GM23338 (cell line): ENCODE data around the gene BAIAP2.

Experiments used
- CREB1 ChIP-seq: fragments of 250-450 bp; sonication (Bioruptor Pico); IDR thresholded peaks from 2 replicates; pipeline ENCODE4 v1.5.0; 2020; ENCODE audit warnings: low read depth, mild to moderate bottlenecking, moderate library complexity
- CTCF ChIP-seq, 2 experiments: fragments of 200-600 bp in 1 of 2; sonication (generic) in 1 of 2; conservative IDR thresholded peaks; 2 replicates each; pipeline versions ENCODE4 v1.5.1 to v1.6.1; 2016 to 2017; ENCODE audit warnings: antibody characterized with exemption in 2 of 2, low read depth in 2 of 2, mild to moderate bottlenecking in 2 of 2, moderate library complexity in 1 of 2
- EZH2 ChIP-seq: fragments of 200-600 bp; sonication (generic); IDR thresholded peaks from one replicate; pipeline ENCODE4 v1.8.0; 2017; ENCODE audit warnings: antibody characterized with exemption, mild to moderate bottlenecking, low read depth; ENCODE audit not compliant: unreplicated experiment

DNA sequence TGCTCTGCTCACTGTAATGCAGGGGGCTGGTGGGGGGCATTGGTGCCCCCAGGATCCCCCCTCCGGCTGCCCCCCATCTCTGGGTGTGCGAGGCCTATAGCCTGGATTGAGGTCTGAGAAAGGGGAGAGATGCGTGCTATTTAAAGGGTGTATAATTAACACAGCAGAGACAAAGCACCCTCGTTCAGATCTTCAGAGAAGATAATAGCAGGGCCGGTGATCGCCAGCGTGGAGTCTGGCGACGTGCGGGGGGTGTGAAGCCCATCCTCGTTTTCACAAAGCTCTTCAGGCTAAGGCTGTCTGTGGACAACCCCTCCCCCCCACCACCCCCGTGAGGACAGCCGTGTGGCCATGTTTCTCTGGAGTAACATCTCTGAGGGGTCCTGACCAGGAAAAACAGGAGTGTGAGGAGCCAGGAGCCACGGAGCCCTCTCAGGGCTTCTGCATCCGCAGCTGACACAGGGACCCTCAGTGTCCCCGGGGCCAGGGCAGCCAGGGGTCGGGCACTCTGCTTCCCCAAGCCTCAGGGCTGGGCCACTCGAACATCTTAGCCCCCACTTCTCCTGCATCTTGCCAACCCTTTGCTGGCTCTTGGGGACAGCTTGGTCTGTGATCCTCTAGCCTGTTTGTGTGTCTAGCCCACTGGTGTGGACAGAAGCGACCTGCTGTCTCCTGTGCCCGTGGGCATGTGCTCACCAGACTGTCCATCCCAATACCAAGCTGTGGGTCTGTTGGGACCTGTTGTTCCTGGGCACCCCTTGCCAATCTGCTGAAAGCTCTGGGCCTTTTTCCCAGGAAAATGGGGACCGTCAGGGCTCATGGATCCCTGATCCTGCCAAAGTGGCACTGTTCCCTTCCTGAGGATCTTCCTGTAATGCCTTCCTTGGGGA, 58.9 kb downstream of the BAIAP2 start:
- TF ChIP-seq CTCF (conservative IDR thresholded peaks at IDR 0.05; ENCODE audit: low read depth in 2 of 2) (no peak), EZH2 (no peak), CREB1 (CRISPR knock-in tag) (no peak)
